ENCODE data around the gene RTRAF. TPM values are rescaled to one million over a fixed set of nuclear protein-coding genes. Genes with fewer than 3 reads are reported as not detected.

The RTRAF gene
- polyA plus RNA-seq, 1 donor from 2014 or later: 119 TPM

- Histone ChIP-seq H4K20me1 (ENCODE audit: insufficient read depth) (no peaks in the 10 kb centered on the region), H3K9ac (ENCODE audit: low read length) (no peak overlapping the region), H3K9me3 (ENCODE audit: low read length) (no peaks in the 10 kb centered on the region), H3K9me2 (ENCODE audit: insufficient read depth, low read length) (no peaks in the 10 kb centered on the region), H3K27ac (ENCODE audit: low read length) (no peak overlapping the region), H2AFZ (ENCODE audit: low read depth, low read length) (no peak overlapping the region), H3K4me3 (ENCODE audit: low read length) (no peak overlapping the region), H3K27me3 (ENCODE audit: insufficient read depth, low read depth, low read length) (no peaks in the 10 kb centered on the region), H3F3A (ENCODE audit: insufficient read depth, low read length, poor library complexity, severe bottlenecking) (no peaks in the 10 kb centered on the region), H3K36me3 (ENCODE audit: insufficient read depth, low read length) (no peaks in the 10 kb centered on the region), H3K79me2 (replicated peaks; ENCODE audit: insufficient read depth, low read length) (no peaks in the 10 kb centered on the region), H3K4me2 (ENCODE audit: low read length) (no peak overlapping the region)
- TF ChIP-seq EP300 (conservative IDR thresholded peaks at IDR 0.05; ENCODE audit: poor library complexity, severe bottlenecking) (no peak), SMC3 (conservative IDR thresholded peaks at IDR 0.05; ENCODE audit: poor library complexity) (no peak), TAF1 (IDR thresholded peaks at IDR 0.05; ENCODE audit: low read depth) (no peak), MXI1 (conservative IDR thresholded peaks at IDR 0.05; ENCODE audit: poor library complexity, severe bottlenecking) (no peak), REST (IDR thresholded peaks at IDR 0.05; ENCODE audit: borderline replicate concordance) (no peak), EZH2 (IDR thresholded peaks at IDR 0.05; ENCODE audit: borderline replicate concordance, insufficient read depth, low read length, poor library complexity, severe bottlenecking) (no peak), RAD21 (conservative IDR thresholded peaks at IDR 0.05) (no peak), CTCF (IDR thresholded peaks at IDR 0.05; ENCODE audit: poor library complexity, severe bottlenecking) (no peak), POLR2AphosphoS5 (IDR thresholded peaks at IDR 0.05) (no peak)
Observed at GRCh38 chr14:52044791-52045522, 55.6 kb downstream of the RTRAF start.

GRCh38 chr14:52046376-52046917 lies 57.1 kb downstream of the RTRAF start:
- Histone ChIP-seq H3K27ac (ENCODE audit: low read length) (no peak overlapping the region), H3K27me3 (ENCODE audit: insufficient read depth, low read depth, low read length) (no peaks in the 10 kb centered on the region), H3K9me3 (ENCODE audit: low read length) (no peaks in the 10 kb centered on the region), H3K9ac (ENCODE audit: low read length) (no peak overlapping the region), H4K20me1 (ENCODE audit: insufficient read depth) (no peaks in the 10 kb centered on the region), H2AFZ (ENCODE audit: low read depth, low read length) (no peak overlapping the region), H3K36me3 (ENCODE audit: insufficient read depth, low read length) (no peaks in the 10 kb centered on the region), H3K4me2 (ENCODE audit: low read length) (no peak overlapping the region), H3K79me2 (replicated peaks; ENCODE audit: insufficient read depth, low read length) (no peaks in the 10 kb centered on the region), H3K4me3 (ENCODE audit: low read length) (no peak overlapping the region), H3K9me2 (ENCODE audit: insufficient read depth, low read length) (no peaks in the 10 kb centered on the region), H3F3A (ENCODE audit: insufficient read depth, low read length, poor library complexity, severe bottlenecking) (no peaks in the 10 kb centered on the region)
- no peak for TF ChIP-seq TAF1 (IDR thresholded peaks at IDR 0.05; ENCODE audit: low read depth)
- TF ChIP-seq MXI1 (conservative IDR thresholded peaks at IDR 0.05; ENCODE audit: poor library complexity, severe bottlenecking): no peak
- no peak for TF ChIP-seq SMC3 (conservative IDR thresholded peaks at IDR 0.05; ENCODE audit: poor library complexity)
- TF ChIP-seq EP300 (conservative IDR thresholded peaks at IDR 0.05; ENCODE audit: poor library complexity, severe bottlenecking): no peak
- TF ChIP-seq POLR2AphosphoS5 (IDR thresholded peaks at IDR 0.05): no peak
- no peak for TF ChIP-seq RAD21 (conservative IDR thresholded peaks at IDR 0.05)
- TF ChIP-seq EZH2 (IDR thresholded peaks at IDR 0.05; ENCODE audit: borderline replicate concordance, insufficient read depth, low read length, poor library complexity, severe bottlenecking): no peak
- TF ChIP-seq CTCF (IDR thresholded peaks at IDR 0.05; ENCODE audit: poor library complexity, severe bottlenecking): no peak
- TF ChIP-seq REST (IDR thresholded peaks at IDR 0.05; ENCODE audit: borderline replicate concordance): no peak

Measured in neural cell (in vitro differentiated cells).